Heart left ventricle (tissue), 13 donors: ENCODE data around the gene PSAPL1.

ENCODE experiments used
- POLR2A ChIP-seq, 2 donors: fragments of 450-650 bp; IDR thresholded peaks; one replicate each; pipeline ENCODE4 v1.6.1; 2017; ENCODE audit warnings: antibody characterized with exemption in 2 of 2, mild to moderate bottlenecking in 2 of 2, moderate library complexity in 2 of 2
- TF ChIP-seq, protein P1 (sequence below), 12 donors: fragments of 200-600 bp; sonication (generic) in 4 of 12; IDR thresholded peaks; one replicate each; pipeline versions ENCODE4 v1.5.0 to v1.8.0; 2018 to 2022; ENCODE audit warnings: antibody characterized with exemption in 12 of 12, mild to moderate bottlenecking in 5 of 12
- donor health status: ischemic (EF 13 %, LVEDD 7.1; RV severe dilation, severe dysfunction).
- donor health status: DM: no; HTN: yes; CAD: no.
- donor health status: DM: no; HTN: no; CAD: no.
- donor health status: ischemic (EF 25% LVEDD 6.9; RV normal size, moderate dysfunction).
- donor health status: ischemic (EF 25% LVEDD 5.7; RV mildly dilated, moderate dysfunction).
- donor health status: ischemic (EF 35%, LVEDD 5.7; RV mildly dilated, moderate dysfunction).
- donor health status: nonischemic (EF 11% LVEDD 7.7; RV severe dilation, severe dysfunction).
- donor health status: DM: yes; HTN: yes; CAD: no.
- donor health status: PGD.
- donor health status: ischemic (EF 29% LVEDD 5.4; RV normal size, mild dysfunction).
- donor health status: nonischemic (EF 23%, LVEDD 6.1; RV moderate dilation, normal function).

GRCh38 chr4:7430368-7430964 is 4.3 kb downstream of the PSAPL1 start:
- TF ChIP-seq, protein P1, sequence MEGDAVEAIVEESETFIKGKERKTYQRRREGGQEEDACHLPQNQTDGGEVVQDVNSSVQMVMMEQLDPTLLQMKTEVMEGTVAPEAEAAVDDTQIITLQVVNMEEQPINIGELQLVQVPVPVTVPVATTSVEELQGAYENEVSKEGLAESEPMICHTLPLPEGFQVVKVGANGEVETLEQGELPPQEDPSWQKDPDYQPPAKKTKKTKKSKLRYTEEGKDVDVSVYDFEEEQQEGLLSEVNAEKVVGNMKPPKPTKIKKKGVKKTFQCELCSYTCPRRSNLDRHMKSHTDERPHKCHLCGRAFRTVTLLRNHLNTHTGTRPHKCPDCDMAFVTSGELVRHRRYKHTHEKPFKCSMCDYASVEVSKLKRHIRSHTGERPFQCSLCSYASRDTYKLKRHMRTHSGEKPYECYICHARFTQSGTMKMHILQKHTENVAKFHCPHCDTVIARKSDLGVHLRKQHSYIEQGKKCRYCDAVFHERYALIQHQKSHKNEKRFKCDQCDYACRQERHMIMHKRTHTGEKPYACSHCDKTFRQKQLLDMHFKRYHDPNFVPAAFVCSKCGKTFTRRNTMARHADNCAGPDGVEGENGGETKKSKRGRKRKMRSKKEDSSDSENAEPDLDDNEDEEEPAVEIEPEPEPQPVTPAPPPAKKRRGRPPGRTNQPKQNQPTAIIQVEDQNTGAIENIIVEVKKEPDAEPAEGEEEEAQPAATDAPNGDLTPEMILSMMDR (IDR thresholded peaks at IDR 0.05), result no peak
- TF ChIP-seq POLR2A (IDR thresholded peaks at IDR 0.05), result no peak
